Activated CD4-positive, alpha-beta T cell treated with anti-CD3 and anti-CD28 coated beads for 1 hour (primary cell): ENCODE results near the gene MUC20.
A peak's percentile ranks its signal among the peaks of the same experiment; 100 is the strongest.
"Not testable (repeated sequence)": the region's sequence is repeated elsewhere in the genome, so short reads cannot be mapped to it uniquely, and the experiment has no call there.

Experiments
- DNase-seq: peaks from one replicate; pipeline ENCODE4 v3.0.0-alpha.2; 2020

MUC20 gene

GRCh38 chr3:195720831-195721506, at the start of gene MUC20:
MUC20 (plus strand) TSS chr3:195720978; CDS start chr3:195721008, 30 bp downstream.
- not testable (repeated sequence) for DNase-seq

- not testable (repeated sequence) for DNase-seq
Measured at GRCh38 chr3:195671283-195671682, 49.5 kb upstream of the MUC20 start.

- not testable (repeated sequence) for DNase-seq
Measured at GRCh38 chr3:195673711-195674110, 47.1 kb upstream of the MUC20 start.

- not testable (repeated sequence) for DNase-seq
Measured at GRCh38 chr3:195678391-195679015, 42.3 kb upstream of the MUC20 start.

- not testable (repeated sequence) for DNase-seq
Measured at GRCh38 chr3:195680690-195681089, 40.1 kb upstream of the MUC20 start.

GRCh38 chr3:195681458-195682103, 39.2 kb upstream of the MUC20 start:
- DNase-seq = not testable (repeated sequence)

- not testable (repeated sequence) for DNase-seq
Measured at GRCh38 chr3:195682104-195682742, 38.6 kb upstream of the MUC20 start.

GRCh38 chr3:195683722-195684526, 36.9 kb upstream of the MUC20 start:
- not testable (repeated sequence) for DNase-seq

GRCh38 chr3:195684527-195685257, 36.1 kb upstream of the MUC20 start:
- DNase-seq = not testable (repeated sequence)

GRCh38 chr3:195686537-195687208, 34.1 kb upstream of the MUC20 start:
- not testable (repeated sequence) for DNase-seq

GRCh38 chr3:195687209-195687760, 33.5 kb upstream of the MUC20 start:
- peak; percentile 23 for DNase-seq

- DNase-seq = not testable (repeated sequence)
Measured at GRCh38 chr3:195688471-195689183, 32.2 kb upstream of the MUC20 start.

- not testable (repeated sequence) for DNase-seq
Measured at GRCh38 chr3:195689184-195690070, 31.4 kb upstream of the MUC20 start.

GRCh38 chr3:195690951-195691350, 29.8 kb upstream of the MUC20 start:
- DNase-seq = no peak

GRCh38 chr3:195691596-195692353, 29.0 kb upstream of the MUC20 start:
- DNase-seq = not testable (repeated sequence)

GRCh38 chr3:195692354-195692685, 28.5 kb upstream of the MUC20 start:
- DNase-seq = no peak

- DNase-seq = no peak
Measured at GRCh38 chr3:195692781-195693427, 27.9 kb upstream of the MUC20 start.
